Keratinocyte (primary cell): ENCODE data around the gene ANKRD13D. TPM values are rescaled to one million over a fixed set of nuclear protein-coding genes. Genes with fewer than 3 reads are reported as not detected.

Experiments
- DNase-seq: peaks from one replicate; pipeline ENCODE4 v3.0.0-alpha.2; 2011; ENCODE audit warnings: low read depth, missing footprints, low spot score
- FAIRE-seq: peaks from 2 replicates; lab custom pipeline; 2011; peaks lifted over from hg19 to GRCh38; lab: Jason Lieb, UNC
- H2AFZ ChIP-seq: 2 replicates; pipeline ENCODE4 v1.6.0; 2012; ENCODE audit warnings: low read length, control low read depth, inconsistent platforms; ENCODE audit not compliant: control insufficient read depth
- H3K27ac ChIP-seq: 2 replicates; pipeline ENCODE4 v1.5.1; 2011; ENCODE audit warnings: low read length; ENCODE audit not compliant: control insufficient read depth, insufficient read depth
- H3K27me3 ChIP-seq: 3 replicates; pipeline ENCODE4 v1.6.0; 2011; ENCODE audit warnings: low read length; ENCODE audit not compliant: control insufficient read depth, insufficient read depth; ENCODE audit errors: extremely low read depth
- H3K36me3 ChIP-seq, 2 experiments: 2 replicates in 1 of 2; 3 replicates in 1 of 2; pipeline ENCODE4 v1.5.1; 2011; ENCODE audit warnings: low read length in 2 of 2, mild to moderate bottlenecking in 1 of 2; ENCODE audit not compliant: control insufficient read depth in 2 of 2, insufficient read depth in 2 of 2; ENCODE audit errors: extremely low read depth in 1 of 2
- H3K4me1 ChIP-seq: 3 replicates; pipeline ENCODE4 v1.5.1; 2011; ENCODE audit warnings: low read length; ENCODE audit not compliant: control insufficient read depth, insufficient read depth; ENCODE audit errors: extremely low read depth
- H3K4me2 ChIP-seq: 3 replicates; pipeline ENCODE4 v1.6.0; 2011; ENCODE audit warnings: low read depth, low read length; ENCODE audit not compliant: control insufficient read depth, insufficient read depth; ENCODE audit errors: extremely low read depth
- H3K4me3 ChIP-seq, 3 experiments: fragments of 200-600 bp in 1 of 3; sonication (generic) in 1 of 3; 2 replicates in 2 of 3; 3 replicates in 1 of 3; pipeline ENCODE4 v1.5.1; 2011 to 2016; ENCODE audit warnings: low read length in 3 of 3, mild to moderate bottlenecking in 3 of 3, control low read depth in 2 of 3, inconsistent platforms in 1 of 3, low read depth in 1 of 3, mixed read lengths in 1 of 3, mixed run types in 1 of 3, moderate library complexity in 1 of 3; ENCODE audit not compliant: control insufficient read depth in 2 of 3, insufficient read depth in 2 of 3; ENCODE audit errors: extremely low read depth in 1 of 3
- H3K79me2 ChIP-seq: 2 replicates; pipeline ENCODE4 v1.6.0; 2012; ENCODE audit warnings: low read length; ENCODE audit not compliant: control insufficient read depth, insufficient read depth
- H3K9ac ChIP-seq: 3 replicates; pipeline ENCODE4 v1.6.0; 2011; ENCODE audit warnings: low read length; ENCODE audit not compliant: control insufficient read depth, insufficient read depth; ENCODE audit errors: extremely low read depth
- H3K9me1 ChIP-seq: 3 replicates; pipeline ENCODE4 v1.6.0; 2011; ENCODE audit warnings: low read length; ENCODE audit not compliant: control insufficient read depth, insufficient read depth; ENCODE audit errors: extremely low read depth
- H3K9me3 ChIP-seq: 2 replicates; pipeline ENCODE4 v1.5.1; 2012; ENCODE audit warnings: low read depth, low read length; ENCODE audit not compliant: control insufficient read depth
- H4K20me1 ChIP-seq: 3 replicates; pipeline ENCODE4 v1.6.0; 2011; ENCODE audit warnings: low read length; ENCODE audit not compliant: control insufficient read depth, insufficient read depth; ENCODE audit errors: extremely low read depth
- CTCF ChIP-seq, 3 experiments: IDR thresholded peaks in 1 of 3; conservative IDR thresholded peaks in 1 of 3; optimal IDR thresholded peaks in 1 of 3; 2 replicates in 2 of 3; 3 replicates in 1 of 3; pipeline versions ENCODE3 to v1.5.1; 2011; ENCODE audit warnings: low read length in 3 of 3, mild to moderate bottlenecking in 3 of 3, moderate library complexity in 2 of 3, control low read depth in 1 of 3, inconsistent platforms in 1 of 3; ENCODE audit not compliant: insufficient read depth in 2 of 3; ENCODE audit errors: extremely low read depth in 1 of 3
- EZH2 ChIP-seq: IDR thresholded peaks from one replicate; pipeline ENCODE4 v1.6.1; 2012; ENCODE audit warnings: inconsistent platforms, mild to moderate bottlenecking, low read length, moderate library complexity
- dilution Hi-C: fragments of 300-500 bp; cut with MboI; formaldehyde crosslinking; loops from one replicate; pipeline ENCODE4 v1.7.0; 2020; ENCODE audit warnings: low sequenced_read_pairs; ENCODE audit not compliant: extremely low pct_ligation_motif_present
- polyA plus RNA-seq, 5 experiments: library from polyadenylated mRNA; depleted of rRNA in 3 of 5; stranded (reverse) in 3 of 5; stranded (forward) in 1 of 5; unstranded in 1 of 5; fragments of >200 nt; gene quantifications; 1 replicate in 1 of 5; 2 replicates in 3 of 5; 3 replicates in 1 of 5; pipeline versions ENCODE4 v1.2.1 to v1.2.3, GENCODE V29; 2011 to 2012; ENCODE audit warnings: missing spikeins in 2 of 5, low read depth in 1 of 5, low replicate concordance in 1 of 5

Gene ANKRD13D
- polyA plus RNA-seq, 1 donor (not counting 4 experiments of a cell fraction or from before 2014, with no cell fraction given), result 25.0 TPM

GRCh38 chr11:67306769-67307544, 17.9 kb downstream of the ANKRD13D start:
- no peaks in the 10 kb centered on the region for H4K20me1 ChIP-seq
- H3K4me1 ChIP-seq, result peaks cover 43% of the 10 kb centered on the region
- no peak overlapping the region for H3K4me2 ChIP-seq
- TF ChIP-seq CTCF (optimal IDR thresholded peaks at IDR 0.05 in 1 of 3, IDR thresholded peaks at IDR 0.05 in 1 of 3, conservative IDR thresholded peaks at IDR 0.05 in 1 of 3; ENCODE audit: extremely low read depth in 1 of 3, insufficient read depth in 2 of 3, low read length in 3 of 3) (no peak), EZH2 (no peak)
- FAIRE-seq (no peak), DNase-seq (no peak)
- no peak overlapping the region for H3K27ac ChIP-seq
- H3K9me3 ChIP-seq, result no peaks in the 10 kb centered on the region
- peaks cover under 1 to 26% of the 10 kb centered on the region in 2 experiments for H3K36me3 ChIP-seq
- no peaks in the 10 kb centered on the region for H3K79me2 ChIP-seq
- no peaks in the 10 kb centered on the region for H3K9me1 ChIP-seq
- no peaks in the 10 kb centered on the region for H3K27me3 ChIP-seq
- H3K4me3 ChIP-seq, result no peak overlapping the region
- dilution Hi-C loops, result no loop called here
- H2AFZ ChIP-seq, result no peak overlapping the region
- no peak overlapping the region for H3K9ac ChIP-seq

GRCh38 chr11:67307545-67308001, 18.5 kb downstream of the ANKRD13D start:
- no peak for DNase-seq
- no peaks in the 10 kb centered on the region for H3K79me2 ChIP-seq
- peaks cover 0 to 26% of the 10 kb centered on the region in 2 experiments for H3K36me3 ChIP-seq
- no peaks in the 10 kb centered on the region for H3K9me3 ChIP-seq
- H3K27ac ChIP-seq, result no peak overlapping the region
- H3K4me2 ChIP-seq, result no peak overlapping the region
- dilution Hi-C loops, result no loop called here
- no peak overlapping the region for H3K4me3 ChIP-seq
- H4K20me1 ChIP-seq, result no peaks in the 10 kb centered on the region
- no peak overlapping the region for H2AFZ ChIP-seq
- H3K4me1 ChIP-seq, result peaks cover 43% of the 10 kb centered on the region
- no peaks in the 10 kb centered on the region for H3K27me3 ChIP-seq
- no peak overlapping the region for H3K9ac ChIP-seq
- no peak for FAIRE-seq
- no peaks in the 10 kb centered on the region for H3K9me1 ChIP-seq
- TF ChIP-seq CTCF (optimal IDR thresholded peaks at IDR 0.05 in 1 of 3, IDR thresholded peaks at IDR 0.05 in 1 of 3, conservative IDR thresholded peaks at IDR 0.05 in 1 of 3; ENCODE audit: extremely low read depth in 1 of 3, insufficient read depth in 2 of 3, low read length in 3 of 3), result no peak
- TF ChIP-seq EZH2, result no peak
